Epithelial cell of proximal tubule (primary cell): ENCODE results near the gene PPP1R15A. TPM values are rescaled to one million over a fixed set of nuclear protein-coding genes. Genes with fewer than 3 reads are reported as not detected.
A peak's percentile ranks its signal among the peaks of the same experiment; 100 is the strongest.
"Not testable (repeated sequence)": the region's sequence is repeated elsewhere in the genome, so short reads cannot be mapped to it uniquely, and the experiment has no call there.

Source experiments
- DNase-seq: peaks from one replicate; pipeline ENCODE4 v3.0.0-alpha.2; 2011; ENCODE audit warnings: low read depth
- H3K4me3 ChIP-seq: 2 replicates; pipeline ENCODE4 v1.5.1; 2011; ENCODE audit warnings: low read depth, mild to moderate bottlenecking, low read length
- CTCF ChIP-seq: conservative IDR thresholded peaks from 2 replicates; pipeline ENCODE4 v1.5.1; 2012; ENCODE audit warnings: low read depth, mild to moderate bottlenecking, low read length
- total RNA-seq: library from RNA; depleted of rRNA; stranded (reverse); fragments of >200 nt; gene quantifications from 2 replicates; pipeline ENCODE4 v1.2.3, GENCODE V29; 2015

PPP1R15A gene
- total RNA-seq, 1 donor from 2014 or later = 32.2 TPM

- peak within 1 kb of the TSS; percentile 98 for H3K4me3 ChIP-seq
- TF ChIP-seq CTCF = peak; percentile 26
- peak; percentile 83 for DNase-seq
These were observed 27.7 kb downstream of the PPP1R15A start, which contains the start of gene NUCB1 for GRCh38 chr19:48899781-48900476. TSS of gene NUCB1 (plus strand) at chr19:48900312. CDS start at chr19:48900797, 485 bp downstream.

GRCh38 chr19:48900477-48901406, 28.5 kb downstream of the PPP1R15A start:
- DNase-seq = no peak
- no peak for TF ChIP-seq CTCF
- H3K4me3 ChIP-seq = peak overlapping the region; percentile 98

- not testable (repeated sequence) for DNase-seq, H3K4me3 ChIP-seq
These were observed 30.1 kb downstream of the PPP1R15A start for GRCh38 chr19:48902291-48902690.

GRCh38 chr19:48903788-48904187, 31.6 kb downstream of the PPP1R15A start:
- DNase-seq, H3K4me3 ChIP-seq: not testable (repeated sequence)

- DNase-seq = no peak
- TF ChIP-seq CTCF = no peak
- no peak overlapping the region for H3K4me3 ChIP-seq
These were observed 33.4 kb downstream of the PPP1R15A start for GRCh38 chr19:48905664-48906063.

- TF ChIP-seq CTCF = no peak
- no peak overlapping the region for H3K4me3 ChIP-seq
- DNase-seq = no peak
These were observed 34.1 kb downstream of the PPP1R15A start for GRCh38 chr19:48906324-48906723.

GRCh38 chr19:48907671-48908070, 35.5 kb downstream of the PPP1R15A start:
- TF ChIP-seq CTCF = no peak
- H3K4me3 ChIP-seq = no peak overlapping the region
- no peak for DNase-seq

GRCh38 chr19:48909424-48910077, 37.3 kb downstream of the PPP1R15A start:
- not testable (repeated sequence) for DNase-seq, H3K4me3 ChIP-seq
